CD4-positive, alpha-beta T cell (primary cell): Measurements from ENCODE around the gene RANBP3L. TPM values are rescaled to one million over a fixed set of nuclear protein-coding genes. Genes with fewer than 3 reads are reported as not detected.

ENCODE experiments used
- ATAC-seq: fragments of 200-7000 bp; cut with Tn5 transposase; one replicate; pipeline ENCODE4 v1.10.0; 2022; ENCODE audit warnings: mild to moderate bottlenecking; ENCODE audit not compliant: poor library complexity
- CTCF ChIA-PET: fragments of 350-600 bp; sonication (Branson Sonifier 250); formaldehyde crosslinking; loops from one replicate; lab custom pipeline; 2021; ENCODE audit warnings: antibody characterized with exemption, inconsistent platforms; lab: Charles Lee
- POLR2A ChIA-PET: fragments of 350-600 bp; sonication (Branson Sonifier 250); formaldehyde crosslinking; loops from one replicate; lab custom pipeline; 2021; ENCODE audit warnings: antibody characterized with exemption, inconsistent platforms; lab: Charles Lee
- DNase-seq, 14 experiments: peaks; one replicate each; pipeline ENCODE4 v3.0.0-alpha.2; 2013 to 2020; ENCODE audit warnings: mixed read lengths in 2 of 14
- H3K27ac ChIP-seq, 2 donors: one replicate each; pipeline versions ENCODE4 v1.5.1 to v1.7.0; 2013; ENCODE audit warnings: low read length in 2 of 2, low read depth in 1 of 2, mild to moderate bottlenecking in 1 of 2
- H3K27me3 ChIP-seq, 2 experiments: 1 replicate in 1 of 2; 2 replicates in 1 of 2; pipeline versions ENCODE4 v1.6.1 to v1.7.0; 2013; ENCODE audit warnings: low read length in 2 of 2, control low read depth in 1 of 2, mild to moderate bottlenecking in 1 of 2, moderate library complexity in 1 of 2; ENCODE audit not compliant: insufficient read depth in 2 of 2, control insufficient read depth in 1 of 2
- H3K36me3 ChIP-seq: one replicate; pipeline ENCODE4 v1.6.1; 2013; ENCODE audit warnings: low read length, control low read depth; ENCODE audit not compliant: insufficient read depth
- H3K4me1 ChIP-seq: one replicate; pipeline ENCODE4 v1.6.1; 2013; ENCODE audit warnings: low read length, control low read depth; ENCODE audit not compliant: insufficient read depth
- H3K4me3 ChIP-seq: one replicate; pipeline ENCODE4 v1.5.1; 2013; ENCODE audit warnings: mild to moderate bottlenecking, low read length, moderate library complexity
- H3K9me3 ChIP-seq, 2 experiments: 1 replicate in 1 of 2; 2 replicates in 1 of 2; pipeline versions ENCODE4 v1.6.1 to v1.7.0; 2013; ENCODE audit warnings: low read length in 2 of 2, mild to moderate bottlenecking in 2 of 2, control low read depth in 1 of 2, moderate library complexity in 1 of 2; ENCODE audit not compliant: control insufficient read depth in 1 of 2, insufficient read depth in 1 of 2
- H3K27ac Mint-ChIP-seq: one replicate; pipeline ENCODE4 v1.8.0; 2020; ENCODE audit warnings: mixed read lengths
- H3K27me3 Mint-ChIP-seq: one replicate; pipeline ENCODE4 v1.8.0; 2021; ENCODE audit warnings: mixed read lengths
- H3K36me3 Mint-ChIP-seq: one replicate; pipeline ENCODE4 v1.8.0; 2021; ENCODE audit warnings: low read depth, mixed read lengths
- H3K4me1 Mint-ChIP-seq: one replicate; pipeline ENCODE4 v1.8.0; 2021; ENCODE audit warnings: low read depth, mixed read lengths
- H3K4me3 Mint-ChIP-seq: one replicate; pipeline ENCODE4 v1.8.0; 2020; ENCODE audit warnings: mild to moderate bottlenecking, mixed read lengths
- H3K9me3 Mint-ChIP-seq: one replicate; pipeline ENCODE4 v1.8.0; 2020; ENCODE audit warnings: mixed read lengths
- CTCF ChIP-seq: fragments of 200-600 bp; IDR thresholded peaks from one replicate; pipeline ENCODE4 v1.8.0; 2022; ENCODE audit warnings: antibody characterized with exemption, mild to moderate bottlenecking
- intact Hi-C, 2 experiments: fragments of 100-400 bp; cut with DNase I in 1 of 2; cut with micrococcal nuclease in 1 of 2; formaldehyde crosslinking; loops; one replicate each; pipeline versions ENCODE4 v1.15.1 to v1.9.0; 2023 to 2025; cut with DNase I, micrococcal nuclease
- total RNA-seq, 174 experiments: library from RNA in 2 of 174; stranded (reverse) in 2 of 174; gene quantifications; one replicate each; pipeline ENCODE4 v1.2.3 and lab custom pipeline; 2021 to 2026

Gene RANBP3L
- total RNA-seq, 2 experiments from 2014 or later, result not detected

GRCh38 chr5:36246036-36246800 is 55.5 kb downstream of the RANBP3L start:
- ATAC-seq (no peak), DNase-seq (no peak)
- no peak overlapping the region for H3K4me3 ChIP-seq
- no peaks in the 10 kb centered on the region for H3K36me3 ChIP-seq
- intact Hi-C loops, result loop anchor here in 1 of 2 experiments (10.0 kb wide), 1 partner anchor 1321 kb away; the partner anchor contains the start of gene DNAJC21
- H3K9me3 ChIP-seq, result no peaks in the 10 kb centered on the region
- Mint-ChIP-seq H3K4me3 (no peak overlapping the region), H3K27ac (no peak overlapping the region), H3K9me3 (no peaks in the 10 kb centered on the region), H3K27me3 (no peaks in the 10 kb centered on the region), H3K4me1 (peaks cover 23% of the 10 kb centered on the region), H3K36me3 (peaks cover 4% of the 10 kb centered on the region)
- no peak overlapping the region for H3K27ac ChIP-seq
- CTCF ChIA-PET, result no interaction called here
- POLR2A ChIA-PET, result interaction anchor here (0.6 kb wide), 1 partner anchor 631 kb away, joined by 3 read pairs; no protein-coding TSS in a partner anchor
- H3K27me3 ChIP-seq, result no peaks in the 10 kb centered on the region
- peaks cover 13% of the 10 kb centered on the region for H3K4me1 ChIP-seq
- no peak for TF ChIP-seq CTCF

DNA sequence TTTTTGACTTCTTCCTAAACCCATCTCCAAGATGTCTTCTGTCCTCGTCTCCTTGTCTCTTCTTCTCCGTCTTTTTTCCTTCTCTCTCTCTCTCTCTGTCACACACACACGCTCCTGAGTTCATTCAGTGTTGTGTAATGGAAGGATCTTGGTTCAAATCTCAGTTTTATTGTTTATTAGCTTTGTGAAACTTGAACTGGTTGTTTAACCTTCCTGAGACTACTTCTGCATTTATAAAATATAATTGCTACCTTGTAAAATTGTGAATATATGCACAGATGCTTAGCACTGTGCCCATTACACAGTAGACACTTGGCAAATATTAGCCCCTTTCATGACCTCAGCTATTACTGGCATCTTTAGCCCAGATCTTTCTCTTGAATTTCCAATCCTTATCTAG is 57.6 kb downstream of the RANBP3L start:
- POLR2A ChIA-PET, result interaction anchor here (3.8 kb wide), 1 partner anchor 93 kb away, joined by 49 read pairs; the partner anchor contains the start of genes LMBRD2 and SKP2
- Mint-ChIP-seq H3K4me1 (peaks cover 41% of the 10 kb centered on the region), H3K4me3 (peak overlapping the region; percentile 94), H3K27me3 (no peaks in the 10 kb centered on the region), H3K36me3 (peaks cover 4% of the 10 kb centered on the region), H3K9me3 (no peaks in the 10 kb centered on the region), H3K27ac (peak overlapping the region; percentile 96)
- Histone ChIP-seq H3K4me3 (no peak overlapping the region), H3K27ac (no peak overlapping the region), H3K36me3 (no peaks in the 10 kb centered on the region), H3K27me3 (no peaks in the 10 kb centered on the region), H3K4me1 (peaks cover 22% of the 10 kb centered on the region), H3K9me3 (no peaks in the 10 kb centered on the region)
- intact Hi-C loops, result loop anchor here (5.0 to 10.0 kb wide), 6 partner anchors 387 to 1407 kb away; partner anchors contain the start of genes DNAJC21 (in 2 of the 2), IL7R (in 1 of the 2), NIPBL (in 1 of the 2) and NUP155 (in 1 of the 2)
- ATAC-seq, result no peak
- CTCF ChIA-PET, result interaction anchor here (1.6 kb wide), 1 partner anchor 21 kb away, joined by 3 read pairs; no protein-coding TSS in a partner anchor
- no peak for DNase-seq
- TF ChIP-seq CTCF, result no peak

- H3K36me3 Mint-ChIP-seq, result peaks cover 4% of the 10 kb centered on the region
- DNase-seq, result no peak
- H3K27me3 ChIP-seq, result no peaks in the 10 kb centered on the region
- H3K27me3 Mint-ChIP-seq, result no peaks in the 10 kb centered on the region
- CTCF ChIA-PET, result interaction anchor here (1.6 kb wide), 1 partner anchor 21 kb away, joined by 3 read pairs; no protein-coding TSS in a partner anchor
- H3K36me3 ChIP-seq, result no peaks in the 10 kb centered on the region
- H3K27ac Mint-ChIP-seq, result peak overlapping the region; percentile 96
- H3K4me3 Mint-ChIP-seq, result peak overlapping the region; percentile 94
- intact Hi-C loops, result loop anchor here (2.0 to 10.0 kb wide), 7 partner anchors 93 to 1406 kb away; partner anchors contain the start of genes DNAJC21 (in 2 of the 2), IL7R (in 1 of the 2), LMBRD2 (in 1 of the 2) and NIPBL (in 1 of the 2)
- no peak for TF ChIP-seq CTCF
- peaks cover 22% of the 10 kb centered on the region for H3K4me1 ChIP-seq
- no peak overlapping the region for H3K27ac ChIP-seq
- no peak for ATAC-seq
- POLR2A ChIA-PET, result interaction anchor here (0.7 to 3.8 kb wide), 2 partner anchors 69 to 92 kb away, joined by 3 to 49 read pairs; partner anchors contain the start of genes LMBRD2 and SKP2
- no peaks in the 10 kb centered on the region for H3K9me3 ChIP-seq
- peaks cover 45% of the 10 kb centered on the region for H3K4me1 Mint-ChIP-seq
- no peak overlapping the region for H3K4me3 ChIP-seq
- H3K9me3 Mint-ChIP-seq, result no peaks in the 10 kb centered on the region
These were observed 58.0 kb downstream of the RANBP3L start for GRCh38 chr5:36243653-36244052.
